Measurements from ENCODE around the gene AMBP. TPM values are rescaled to one million over a fixed set of nuclear protein-coding genes. Genes with fewer than 3 reads are reported as not detected.
"Not testable (repeated sequence)": the region's sequence is repeated elsewhere in the genome, so short reads cannot be mapped to it uniquely, and the experiment has no call there.

AMBP gene
- total RNA-seq, 1 donor from 2014 or later = not detected

DNA sequence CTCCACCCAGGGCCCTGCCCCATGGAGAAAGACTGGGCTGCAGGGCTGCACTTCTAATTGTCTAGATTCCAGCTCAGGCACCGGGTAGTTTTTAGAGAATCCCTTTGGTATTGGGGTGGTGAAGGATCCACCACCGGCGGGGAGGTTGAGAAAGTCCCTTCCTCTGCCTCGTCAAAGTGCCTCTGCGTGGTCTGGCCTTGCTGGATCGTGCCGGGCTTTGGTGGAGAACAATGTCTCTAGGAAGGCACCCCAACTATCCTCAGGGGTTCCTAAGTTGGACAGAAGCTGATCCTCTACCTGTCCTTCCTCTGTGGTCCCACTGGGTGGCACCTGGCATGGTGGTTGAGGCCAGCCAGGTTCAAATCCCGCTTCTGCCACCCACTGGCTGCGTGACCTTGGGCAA is 7.3 kb upstream of the AMBP start:
- Histone ChIP-seq H4K20me1 (ENCODE audit: low read depth) (no peaks in the 10 kb centered on the region), H3F3A (ENCODE audit: low read depth) (no peaks in the 10 kb centered on the region), H3K4me2 (no peak overlapping the region), H3K9me3 (ENCODE audit: low read depth) (no peaks in the 10 kb centered on the region), H3K36me3 (no peaks in the 10 kb centered on the region), H3K27me3 (no peaks in the 10 kb centered on the region), H3K4me3 (no peak overlapping the region), H3K9ac (no peak overlapping the region), H3K4me1 (no peaks in the 10 kb centered on the region), H3K27ac (no peak overlapping the region), H2AFZ (replicated peaks) (no peak overlapping the region), H3K79me2 (ENCODE audit: low read depth) (no peaks in the 10 kb centered on the region)
- H3K9me3 Mint-ChIP-seq = peaks cover 3% of the 10 kb centered on the region
- no peak overlapping the region for H3K4me3 Mint-ChIP-seq
- peaks cover 7% of the 10 kb centered on the region for H3K27me3 Mint-ChIP-seq (ENCODE audit: insufficient read depth, low read depth)
- H3K4me1 Mint-ChIP-seq = peaks cover 4% of the 10 kb centered on the region
- no peaks in the 10 kb centered on the region for H3K36me3 Mint-ChIP-seq
- no peak for DNase-seq (ENCODE audit: low spot score)
- no peak overlapping the region for H3K27ac Mint-ChIP-seq
- no peak for TF ChIP-seq EZH2phosphoT487 (IDR thresholded peaks at IDR 0.05)
- TF ChIP-seq, protein P1, sequence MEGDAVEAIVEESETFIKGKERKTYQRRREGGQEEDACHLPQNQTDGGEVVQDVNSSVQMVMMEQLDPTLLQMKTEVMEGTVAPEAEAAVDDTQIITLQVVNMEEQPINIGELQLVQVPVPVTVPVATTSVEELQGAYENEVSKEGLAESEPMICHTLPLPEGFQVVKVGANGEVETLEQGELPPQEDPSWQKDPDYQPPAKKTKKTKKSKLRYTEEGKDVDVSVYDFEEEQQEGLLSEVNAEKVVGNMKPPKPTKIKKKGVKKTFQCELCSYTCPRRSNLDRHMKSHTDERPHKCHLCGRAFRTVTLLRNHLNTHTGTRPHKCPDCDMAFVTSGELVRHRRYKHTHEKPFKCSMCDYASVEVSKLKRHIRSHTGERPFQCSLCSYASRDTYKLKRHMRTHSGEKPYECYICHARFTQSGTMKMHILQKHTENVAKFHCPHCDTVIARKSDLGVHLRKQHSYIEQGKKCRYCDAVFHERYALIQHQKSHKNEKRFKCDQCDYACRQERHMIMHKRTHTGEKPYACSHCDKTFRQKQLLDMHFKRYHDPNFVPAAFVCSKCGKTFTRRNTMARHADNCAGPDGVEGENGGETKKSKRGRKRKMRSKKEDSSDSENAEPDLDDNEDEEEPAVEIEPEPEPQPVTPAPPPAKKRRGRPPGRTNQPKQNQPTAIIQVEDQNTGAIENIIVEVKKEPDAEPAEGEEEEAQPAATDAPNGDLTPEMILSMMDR (IDR thresholded peaks at IDR 0.05) = no peak
- TF ChIP-seq EZH2 (IDR thresholded peaks at IDR 0.05) = no peak

DNA sequence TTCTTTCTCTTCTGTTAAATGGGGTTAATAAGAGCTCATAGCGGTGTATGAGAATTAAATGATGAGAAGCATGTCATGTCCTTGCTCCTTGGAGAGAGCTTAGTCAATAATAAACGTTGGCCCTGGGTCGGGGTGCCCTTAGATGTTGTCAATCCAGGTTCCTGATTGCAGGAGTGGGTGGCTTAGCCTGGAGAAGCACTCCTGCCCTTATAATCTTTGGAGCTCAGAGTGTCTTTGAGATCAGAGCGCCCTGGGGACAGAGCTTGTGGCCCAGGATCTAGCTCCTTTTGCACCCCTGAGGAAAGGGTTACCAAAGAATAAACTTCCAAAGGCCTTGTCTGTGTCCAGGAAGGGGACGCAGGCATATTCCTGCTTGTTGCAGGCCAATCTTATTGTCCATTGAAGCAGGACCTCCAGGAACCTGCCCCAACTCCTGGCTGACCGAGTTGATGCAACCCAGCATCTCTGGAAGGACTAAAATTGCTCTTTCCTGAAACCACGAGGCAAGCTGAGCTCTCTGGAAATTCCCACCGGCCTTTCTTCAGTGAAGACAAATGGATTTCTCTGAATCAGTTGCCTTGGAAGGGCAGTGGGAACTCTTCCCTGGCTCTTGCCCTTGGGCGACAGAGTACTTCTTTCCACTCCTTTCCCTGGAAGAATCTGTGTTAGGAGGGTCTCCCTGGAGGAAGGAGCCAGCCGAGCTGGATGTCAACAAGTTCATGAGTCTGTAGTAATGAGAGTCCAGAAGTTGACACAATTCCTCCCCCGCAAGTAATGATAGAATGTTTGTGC is 6.4 kb upstream of the AMBP start:
- Histone ChIP-seq H3K9ac (no peak overlapping the region), H3K4me2 (no peak overlapping the region), H3K79me2 (ENCODE audit: low read depth) (no peaks in the 10 kb centered on the region), H3F3A (ENCODE audit: low read depth) (no peaks in the 10 kb centered on the region), H3K4me3 (no peak overlapping the region), H3K9me3 (ENCODE audit: low read depth) (no peaks in the 10 kb centered on the region), H4K20me1 (ENCODE audit: low read depth) (no peaks in the 10 kb centered on the region), H3K4me1 (no peaks in the 10 kb centered on the region), H2AFZ (replicated peaks) (no peak overlapping the region), H3K27me3 (no peaks in the 10 kb centered on the region), H3K27ac (no peak overlapping the region), H3K36me3 (no peaks in the 10 kb centered on the region)
- DNase-seq (ENCODE audit: low spot score) = no peak
- H3K4me1 Mint-ChIP-seq = peaks cover 4% of the 10 kb centered on the region
- no peaks in the 10 kb centered on the region for H3K36me3 Mint-ChIP-seq
- no peak overlapping the region for H3K4me3 Mint-ChIP-seq
- H3K27ac Mint-ChIP-seq = peak overlapping the region; percentile 1
- peaks cover 3% of the 10 kb centered on the region for H3K9me3 Mint-ChIP-seq
- H3K27me3 Mint-ChIP-seq (ENCODE audit: insufficient read depth, low read depth) = peaks cover 7% of the 10 kb centered on the region
- TF ChIP-seq, protein P1 (IDR thresholded peaks at IDR 0.05) = no peak
- TF ChIP-seq EZH2 (IDR thresholded peaks at IDR 0.05) (no peak), EZH2phosphoT487 (IDR thresholded peaks at IDR 0.05) (no peak)

DNA sequence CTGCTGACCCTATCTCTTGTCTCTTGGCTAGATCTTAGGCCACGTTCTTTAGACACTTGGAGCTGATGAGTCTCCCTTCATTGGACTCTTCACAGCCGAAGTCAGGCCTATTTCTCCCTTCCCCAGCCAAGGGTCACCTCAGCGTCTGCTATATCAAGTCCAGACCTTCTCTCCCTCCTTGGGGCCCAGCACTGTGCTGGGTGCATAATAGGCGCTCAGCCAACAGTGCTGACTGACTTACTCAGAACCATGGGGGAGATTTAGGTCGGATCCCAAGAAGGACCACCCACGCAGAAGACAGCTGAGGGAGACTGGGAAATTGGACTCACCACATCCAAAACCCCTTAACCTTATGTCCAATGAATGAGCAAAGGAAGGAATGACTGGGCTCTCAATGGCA is 5.6 kb upstream of the AMBP start:
- H3K4me1 Mint-ChIP-seq = peaks cover 4% of the 10 kb centered on the region
- peaks cover 10% of the 10 kb centered on the region for H3K27me3 Mint-ChIP-seq (ENCODE audit: insufficient read depth, low read depth)
- no peak overlapping the region for H3K9ac ChIP-seq
- no peak overlapping the region for H3K27ac ChIP-seq
- no peak overlapping the region for H3K27ac Mint-ChIP-seq
- no peaks in the 10 kb centered on the region for H3K36me3 Mint-ChIP-seq
- no peaks in the 10 kb centered on the region for H3K9me3 ChIP-seq (ENCODE audit: low read depth)
- no peaks in the 10 kb centered on the region for H3K36me3 ChIP-seq
- no peak overlapping the region for H3K4me2 ChIP-seq
- TF ChIP-seq, protein P1 (IDR thresholded peaks at IDR 0.05) = no peak
- TF ChIP-seq EZH2phosphoT487 (IDR thresholded peaks at IDR 0.05) (no peak), EZH2 (IDR thresholded peaks at IDR 0.05) (no peak)
- no peaks in the 10 kb centered on the region for H3K27me3 ChIP-seq
- H3K9me3 Mint-ChIP-seq = peaks cover 3% of the 10 kb centered on the region
- no peak for DNase-seq (ENCODE audit: low spot score)
- H2AFZ ChIP-seq (replicated peaks) = no peak overlapping the region
- no peaks in the 10 kb centered on the region for H3K4me1 ChIP-seq
- H3K79me2 ChIP-seq (ENCODE audit: low read depth) = no peaks in the 10 kb centered on the region
- H3K4me3 Mint-ChIP-seq = no peak overlapping the region
- no peaks in the 10 kb centered on the region for H4K20me1 ChIP-seq (ENCODE audit: low read depth)
- H3F3A ChIP-seq (ENCODE audit: low read depth) = no peaks in the 10 kb centered on the region
- H3K4me3 ChIP-seq = no peak overlapping the region

DNA sequence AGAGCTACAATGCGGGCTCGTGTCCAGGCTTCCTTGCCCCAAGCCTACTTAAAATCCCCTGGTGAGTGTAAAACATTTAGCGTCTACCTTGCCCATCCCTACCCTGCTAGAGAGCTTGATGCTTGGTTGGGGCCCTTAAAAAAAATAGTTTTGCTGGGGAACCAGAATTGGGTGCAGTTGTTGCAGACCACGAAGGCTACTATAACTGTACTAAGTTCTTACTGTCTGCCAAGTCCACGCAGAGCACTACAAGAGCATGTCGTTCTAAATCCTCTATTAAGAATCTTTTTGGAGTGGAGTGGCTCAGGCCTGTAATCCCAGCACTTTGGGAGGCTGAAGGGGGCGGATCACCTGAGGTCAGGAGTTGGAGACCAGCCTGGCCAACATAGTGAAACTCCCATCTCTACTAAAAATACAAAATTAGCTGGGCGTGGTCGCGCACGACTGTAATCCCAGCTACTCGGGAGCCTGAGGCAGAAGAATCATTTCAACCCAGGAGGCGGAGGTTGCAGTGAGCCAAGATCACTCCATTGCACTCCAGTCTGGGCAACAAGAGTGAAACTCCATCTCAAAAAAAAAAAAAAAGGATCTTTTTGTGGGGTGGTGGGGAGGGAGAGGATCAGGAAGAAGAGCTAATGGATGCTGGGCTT is 4.8 kb upstream of the AMBP start:
- not testable (repeated sequence) for H3K27ac ChIP-seq; H3K9me3 Mint-ChIP-seq; H3K36me3 Mint-ChIP-seq; H3K9me3 ChIP-seq (ENCODE audit: low read depth); H3K4me2 ChIP-seq; H4K20me1 ChIP-seq (ENCODE audit: low read depth); H3K79me2 ChIP-seq (ENCODE audit: low read depth); H3F3A ChIP-seq (ENCODE audit: low read depth); H3K4me3 Mint-ChIP-seq; H3K4me3 ChIP-seq; H3K27ac Mint-ChIP-seq; H3K4me1 ChIP-seq; H3K27me3 ChIP-seq; DNase-seq (ENCODE audit: low spot score); H3K36me3 ChIP-seq; H3K4me1 Mint-ChIP-seq; H3K9ac ChIP-seq
- peak overlapping the region; percentile 60 for H2AFZ ChIP-seq (replicated peaks)
- H3K27me3 Mint-ChIP-seq (ENCODE audit: insufficient read depth, low read depth) = peaks cover 11% of the 10 kb centered on the region

All from neural progenitor cell (in vitro differentiated cells).